Measurements from ENCODE around the gene OBP2A.

OBP2A gene

DNA sequence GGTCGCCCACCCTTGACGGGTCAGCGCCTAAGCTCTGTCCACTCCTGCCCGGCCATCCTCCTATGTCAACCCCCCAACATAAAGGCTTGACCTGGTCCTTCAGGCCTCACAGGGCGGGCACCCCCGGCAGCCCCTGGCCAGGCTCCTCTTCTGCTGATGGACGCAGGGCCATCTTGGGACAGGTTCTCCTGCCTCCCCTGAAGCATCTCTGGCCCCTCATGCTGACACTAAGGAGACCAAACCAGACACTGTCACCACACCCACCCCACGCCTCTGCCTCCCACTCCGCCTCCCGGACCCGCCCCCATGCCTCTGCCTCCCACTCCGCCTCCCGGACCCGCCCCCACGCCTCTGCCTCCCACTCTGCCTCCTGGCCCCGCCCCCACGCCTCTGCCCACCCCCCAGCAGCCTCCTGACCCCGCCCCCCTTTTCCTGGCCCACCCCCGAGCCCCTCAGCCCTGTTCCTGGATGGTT is 6.8 kb downstream of the OBP2A start:
- no peak for DNase-seq

DNA sequence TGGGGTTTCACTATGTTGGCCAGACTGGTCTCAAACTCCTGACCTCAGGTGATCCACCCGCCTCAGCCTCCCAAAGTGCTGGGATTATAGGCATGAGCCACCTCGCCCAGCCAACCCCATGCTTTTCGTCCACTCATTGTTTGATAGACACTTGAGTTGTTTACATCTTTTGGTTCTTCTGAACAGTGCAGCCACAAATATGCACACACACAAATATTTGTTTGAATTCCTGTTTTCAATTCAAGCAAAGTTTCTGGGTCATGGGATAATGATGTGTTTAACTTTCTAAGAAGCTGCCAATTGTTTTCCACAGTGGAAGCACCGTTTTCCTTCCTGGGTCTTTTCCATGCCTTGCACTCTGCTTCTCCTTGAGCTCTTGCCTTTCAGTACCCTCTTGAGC is 8.8 kb downstream of the OBP2A start:
- no peak for DNase-seq

DNA sequence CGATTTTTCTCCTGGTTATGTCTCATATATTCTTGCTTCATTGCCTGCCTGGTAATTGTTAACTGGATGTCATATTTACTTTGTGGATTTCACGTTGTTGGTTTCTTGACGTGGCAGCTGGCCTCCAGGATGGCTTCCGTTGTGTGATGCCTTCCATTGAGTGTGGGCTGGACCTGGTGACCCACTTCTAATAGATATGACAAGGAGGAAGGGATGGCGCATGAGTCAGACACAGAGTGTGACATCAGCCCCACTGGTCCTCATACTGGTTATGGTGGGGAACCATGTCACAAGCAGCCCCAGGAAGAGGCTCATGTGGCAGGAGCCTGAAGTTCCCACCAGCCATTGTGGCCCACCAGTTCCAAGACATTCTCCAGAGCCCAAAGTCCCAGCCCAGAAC is 9.3 kb downstream of the OBP2A start:
- DNase-seq = no peak

DNA sequence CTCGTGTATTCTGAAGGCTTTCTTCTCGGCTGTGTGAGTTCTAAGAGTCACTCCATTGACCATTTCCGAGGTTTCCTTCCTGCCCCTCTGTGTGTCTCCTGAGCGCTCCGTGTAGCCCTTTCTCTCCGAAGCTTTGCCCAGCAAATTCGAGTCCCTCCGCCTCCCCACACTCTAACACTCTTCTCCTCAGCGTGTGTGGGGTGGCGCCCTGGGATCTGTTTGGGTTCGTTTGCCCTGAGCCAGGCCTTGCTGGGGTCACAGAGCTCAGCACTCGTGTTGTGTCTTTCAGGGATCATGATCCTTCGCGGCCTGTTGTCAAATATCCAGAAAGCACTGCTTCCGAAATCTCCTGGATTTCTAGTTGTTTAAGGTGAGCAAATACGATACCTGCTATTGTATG is 10.0 kb downstream of the OBP2A start:
- no peak for DNase-seq

DNA sequence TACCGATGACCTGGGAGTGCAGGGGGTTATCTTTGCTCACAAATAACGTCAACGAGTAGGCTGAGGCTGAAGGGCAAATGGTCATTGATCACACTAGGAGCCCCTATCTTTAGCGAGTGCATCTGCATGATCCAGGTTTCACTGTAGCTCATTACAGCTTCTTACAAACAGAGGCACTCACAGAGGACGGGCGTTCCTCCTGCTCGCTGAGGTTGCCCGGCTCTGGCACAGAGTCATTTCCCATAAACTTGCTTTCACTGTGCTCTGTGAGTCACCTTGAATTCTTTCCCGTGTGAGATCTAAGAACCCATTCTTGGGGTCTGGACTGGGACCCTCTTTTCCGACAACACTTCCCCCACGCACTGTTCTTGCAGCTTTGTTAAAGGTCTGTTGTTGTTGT is 13.7 kb downstream of the OBP2A start:
- DNase-seq = no peak

DNA sequence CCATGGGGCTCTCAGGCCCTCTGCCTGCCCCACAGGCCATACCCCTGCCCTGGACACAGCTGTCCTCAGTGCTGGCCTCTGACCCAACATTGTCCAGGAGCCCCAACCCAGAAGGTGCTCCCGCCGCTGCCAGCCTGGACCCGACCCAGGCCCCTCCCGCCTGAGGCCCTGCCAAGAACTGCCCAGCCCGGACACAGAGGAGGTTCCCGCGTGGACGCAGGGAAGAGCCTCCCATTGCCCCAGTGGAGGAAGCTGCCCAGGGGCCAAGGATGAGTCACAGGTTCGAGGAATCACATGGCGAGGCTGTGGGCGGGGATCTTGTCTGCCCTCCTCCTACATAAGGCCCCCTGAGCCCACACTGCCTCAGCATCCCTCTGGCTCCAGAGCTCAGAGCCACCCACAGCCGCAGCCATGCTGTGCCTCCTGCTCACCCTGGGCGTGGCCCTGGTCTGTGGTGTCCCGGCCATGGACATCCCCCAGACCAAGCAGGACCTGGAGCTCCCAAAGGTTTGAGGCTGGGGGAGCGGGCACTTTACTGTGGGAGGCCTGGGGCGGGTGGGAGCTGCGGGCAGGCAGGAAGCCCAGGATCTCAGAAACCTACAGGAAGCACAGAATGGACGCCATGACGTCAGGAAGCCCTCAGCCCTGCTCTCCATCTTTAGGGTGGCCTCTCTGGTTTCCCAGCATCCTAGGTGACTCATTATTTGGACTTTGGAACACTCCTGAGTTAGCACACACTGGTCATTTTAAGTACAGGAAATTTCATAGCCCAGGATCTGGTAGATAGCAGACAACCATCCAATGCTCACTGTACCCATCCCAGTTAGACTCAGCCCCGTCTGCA is 15.7 kb downstream of the OBP2A start, which contains the start of gene PAEP:
PAEP (plus strand) TSS at position 366 of the 844 bp plus-strand sequence.
- no peak for DNase-seq

DNA sequence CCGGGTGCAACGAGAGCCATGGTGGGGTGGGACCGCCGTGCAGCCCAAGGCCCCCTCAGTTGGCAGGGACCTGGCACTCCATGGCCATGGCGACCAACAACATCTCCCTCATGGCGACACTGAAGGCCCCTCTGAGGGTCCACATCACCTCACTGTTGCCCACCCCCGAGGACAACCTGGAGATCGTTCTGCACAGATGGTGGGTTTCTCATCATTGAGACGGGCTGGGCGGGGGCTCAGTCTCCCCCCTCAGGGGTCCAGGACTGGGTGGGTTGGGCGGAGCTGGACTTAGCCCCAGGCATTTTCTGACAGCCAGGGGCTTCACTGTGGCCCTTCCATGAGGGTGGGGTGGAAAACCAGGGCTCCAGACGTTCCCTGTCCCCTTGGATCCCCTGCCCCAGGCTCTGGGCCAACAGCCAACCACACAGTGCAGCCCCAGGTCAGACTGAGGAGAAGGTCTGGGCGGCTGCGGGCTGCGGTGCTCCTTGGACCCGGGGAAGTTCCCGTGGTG is 16.4 kb downstream of the OBP2A start:
- DNase-seq = no peak

DNA sequence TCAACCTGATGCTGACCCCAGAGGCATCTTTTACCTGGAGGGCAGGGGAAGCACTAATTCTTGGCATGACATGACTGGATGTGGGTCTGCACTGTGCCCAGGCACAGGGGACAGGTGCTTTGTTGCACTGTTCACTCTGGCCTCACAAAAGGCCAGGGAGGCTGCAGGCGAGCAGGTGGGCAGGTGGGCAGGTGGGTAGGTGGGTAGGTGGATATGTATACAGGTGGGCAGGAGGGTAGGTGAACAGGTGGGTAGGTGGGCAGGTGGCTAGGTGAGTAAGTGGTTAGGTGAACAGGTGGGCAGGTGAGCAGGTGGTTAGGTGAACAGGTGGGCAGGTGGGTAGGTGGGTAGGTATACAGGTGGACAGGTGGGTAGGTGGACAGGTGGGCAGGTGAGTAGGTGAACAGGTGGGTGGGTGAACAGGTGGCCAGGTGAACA is 17.1 kb downstream of the OBP2A start:
- DNase-seq = no peak

DNA sequence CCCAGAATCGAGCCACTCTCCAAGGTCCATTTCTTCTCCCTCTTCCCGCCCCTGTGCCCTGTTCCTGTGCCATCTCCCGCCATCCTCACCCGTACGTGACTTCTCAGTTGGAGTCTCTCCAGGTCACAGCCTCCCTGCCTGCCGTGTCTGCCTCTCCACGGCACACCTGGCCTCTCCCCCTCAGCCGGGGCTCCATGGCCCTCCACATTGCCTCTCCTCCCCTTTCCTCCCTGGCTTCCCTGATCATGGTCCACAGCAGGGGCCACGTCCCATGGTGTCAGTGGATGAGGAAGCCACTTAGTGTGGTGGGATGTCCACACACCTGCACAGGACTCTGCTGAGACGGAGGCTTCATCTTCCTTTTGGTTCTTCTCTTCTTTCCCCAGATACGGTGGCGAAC is 17.9 kb downstream of the OBP2A start:
- no peak for DNase-seq

DNA sequence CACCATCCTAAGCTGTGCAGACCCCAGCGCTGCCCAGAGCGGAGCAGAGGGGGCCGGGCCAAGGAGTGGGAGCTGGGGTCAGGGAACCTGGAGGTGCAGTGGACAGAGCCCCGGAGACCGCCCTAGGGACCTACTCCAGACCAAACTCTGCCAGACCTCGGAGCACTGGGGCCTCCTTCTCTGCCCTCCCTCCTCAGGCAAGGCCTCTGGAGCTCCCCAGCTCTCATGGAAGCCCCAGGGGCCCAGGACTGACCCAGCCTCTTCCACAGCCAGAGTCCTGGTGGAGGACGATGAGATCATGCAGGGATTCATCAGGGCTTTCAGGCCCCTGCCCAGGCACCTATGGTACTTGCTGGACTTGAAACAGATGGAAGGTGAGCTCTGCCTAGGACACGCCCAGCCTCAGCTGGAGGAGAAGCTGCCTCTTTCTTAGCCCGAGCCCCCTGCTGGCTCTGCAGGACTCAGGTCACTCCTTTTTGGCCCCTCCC is 19.3 kb downstream of the OBP2A start:
- no peak for DNase-seq

DNA sequence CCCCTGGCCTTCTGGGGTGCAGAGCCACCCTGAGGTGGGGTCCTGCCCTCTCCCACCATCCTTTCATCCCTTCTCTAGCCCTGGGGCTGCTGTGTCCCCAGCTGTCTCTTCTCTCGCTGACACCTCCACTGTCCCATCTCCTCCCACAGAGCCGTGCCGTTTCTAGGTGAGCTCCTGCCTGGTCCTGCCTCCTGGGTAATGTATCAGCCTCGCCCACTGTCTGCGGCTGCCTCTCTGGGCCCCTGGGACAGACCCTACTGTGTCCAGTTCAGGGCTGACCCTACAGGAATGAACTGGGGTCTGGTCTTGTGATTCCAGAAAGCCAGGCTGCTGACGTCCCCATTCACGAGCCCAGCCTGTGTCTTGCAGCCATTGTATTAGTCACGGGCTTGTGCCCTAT is 19.7 kb downstream of the OBP2A start:
- DNase-seq = no peak

DNA sequence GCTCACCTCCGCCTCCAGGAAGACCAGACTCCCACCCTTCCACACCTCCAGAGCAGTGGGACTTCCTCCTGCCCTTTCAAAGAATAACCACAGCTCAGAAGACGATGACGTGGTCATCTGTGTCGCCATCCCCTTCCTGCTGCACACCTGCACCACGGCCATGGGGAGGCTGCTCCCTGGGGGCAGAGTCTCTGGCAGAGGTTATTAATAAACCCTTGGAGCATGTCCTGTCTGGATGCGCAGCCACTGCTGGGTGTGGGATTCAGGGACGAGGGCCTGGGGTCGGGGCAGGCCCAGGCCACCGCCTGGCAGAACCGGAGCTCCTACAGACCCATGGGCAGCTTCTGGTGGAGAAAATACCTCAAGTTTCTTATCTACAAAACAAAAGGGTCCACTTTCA is 20.6 kb downstream of the OBP2A start:
- DNase-seq = no peak

DNA sequence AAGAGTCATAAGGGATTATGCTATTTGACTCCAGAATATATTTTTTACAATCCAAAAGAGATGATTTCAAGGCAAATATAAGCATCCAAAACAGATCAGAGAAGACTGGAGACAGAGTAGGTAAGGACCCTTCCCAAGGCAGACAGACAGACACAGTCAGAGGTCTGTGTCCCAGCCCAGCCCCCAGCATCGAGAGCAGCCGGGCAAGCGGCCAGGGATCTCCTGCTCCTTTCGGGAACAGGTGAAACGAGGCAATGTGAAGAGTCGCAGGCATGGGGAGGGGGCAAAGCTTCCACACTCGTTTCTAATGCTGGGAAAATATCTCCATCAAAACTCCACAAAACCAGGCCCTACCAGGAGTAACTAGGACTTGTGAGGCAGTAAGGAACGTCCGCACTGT is 21.4 kb downstream of the OBP2A start:
- no peak for DNase-seq

DNA sequence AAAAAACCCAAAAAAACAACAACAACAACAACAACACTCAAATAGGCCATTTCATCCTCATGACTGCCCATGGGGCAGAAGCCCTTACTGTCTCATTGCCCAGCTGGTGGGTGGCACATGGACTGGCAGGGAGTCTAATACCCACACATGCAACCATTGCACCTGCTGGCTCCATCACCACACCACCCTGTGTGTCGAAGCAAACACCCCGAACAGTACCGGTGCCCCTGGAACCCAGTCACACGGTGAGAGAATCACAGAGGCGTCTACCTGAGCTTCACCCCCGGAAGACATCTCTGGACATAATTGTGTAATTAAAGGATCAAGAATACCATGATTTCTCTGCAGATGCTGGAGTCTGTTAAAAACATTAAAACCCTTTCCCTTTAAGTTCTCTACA is 22.1 kb downstream of the OBP2A start:
- DNase-seq = no peak

DNA sequence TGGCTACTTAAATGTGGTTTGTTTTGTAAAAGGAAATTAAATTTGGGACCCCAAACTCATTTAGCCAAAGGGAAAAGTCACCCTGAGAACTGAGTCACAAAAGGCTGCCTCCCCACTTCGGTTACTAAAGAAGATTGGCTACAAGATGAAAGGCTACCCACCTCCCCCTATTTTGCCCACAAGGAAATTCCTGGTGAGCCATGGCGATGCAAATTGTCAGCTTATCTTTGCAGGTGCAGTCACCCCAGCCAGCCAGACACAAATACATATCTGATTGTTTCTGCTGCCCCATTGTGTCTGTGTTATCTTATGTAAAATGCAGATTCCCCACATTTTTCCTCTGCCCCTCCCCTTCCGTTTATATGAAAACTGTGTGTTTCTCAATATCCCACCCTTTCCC is 24.5 kb downstream of the OBP2A start:
- no peak for DNase-seq

DNA sequence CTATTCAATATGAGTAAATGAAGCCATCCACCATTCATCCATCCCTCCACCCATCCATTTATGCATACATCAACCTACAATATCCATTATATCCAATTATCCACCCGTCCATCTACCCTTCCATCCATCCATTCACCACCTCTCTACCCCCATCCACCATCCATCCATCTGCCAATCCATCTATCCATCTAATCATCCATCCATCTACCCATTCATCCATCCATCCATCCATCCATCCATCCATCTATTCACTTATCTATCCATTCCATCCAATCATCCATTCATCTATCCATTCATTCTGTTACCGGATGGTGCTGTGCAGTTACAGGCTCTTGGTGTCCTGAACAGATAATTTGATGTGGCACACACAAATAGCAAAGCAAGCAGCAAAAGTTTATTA is 26.3 kb downstream of the OBP2A start:
- no peak for DNase-seq

DNA sequence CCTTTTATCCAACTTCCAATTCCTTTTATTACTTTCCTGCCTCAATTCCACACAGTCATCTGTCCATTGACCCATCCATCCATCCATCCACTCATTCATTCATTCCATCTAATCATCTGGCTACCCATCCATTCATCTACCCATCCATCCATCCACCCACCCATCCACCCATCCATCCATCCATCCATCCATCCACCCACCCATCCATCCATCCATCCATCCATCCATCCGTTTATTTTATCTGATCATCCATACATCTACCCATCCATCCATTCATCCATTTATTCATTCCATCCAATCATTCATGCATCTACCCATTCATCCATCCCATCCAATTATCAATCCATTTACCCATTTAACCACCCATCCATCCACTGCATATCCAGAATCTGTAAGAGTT is 27.2 kb downstream of the OBP2A start:
- no peak for DNase-seq

DNA sequence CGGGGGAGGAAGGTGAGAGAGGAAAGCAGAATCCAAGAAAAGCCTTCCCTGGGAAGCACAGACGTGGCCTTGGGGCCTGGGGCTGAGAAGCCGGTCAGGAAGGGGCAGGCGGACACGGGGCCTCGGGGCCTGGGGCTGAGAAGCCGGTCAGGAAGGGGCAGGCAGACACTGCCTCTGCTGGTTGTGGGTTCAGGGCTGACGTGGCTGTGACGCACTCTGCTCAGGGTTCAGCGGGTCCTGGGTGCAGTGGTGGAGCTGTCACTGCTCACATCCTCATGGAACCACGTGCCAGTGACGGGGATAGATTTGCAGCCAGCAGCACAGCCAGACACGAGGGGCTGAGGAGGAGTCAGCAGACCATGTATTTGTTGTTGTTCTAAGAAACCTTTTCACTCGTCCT is 28.4 kb downstream of the OBP2A start:
- DNase-seq = no peak

DNA sequence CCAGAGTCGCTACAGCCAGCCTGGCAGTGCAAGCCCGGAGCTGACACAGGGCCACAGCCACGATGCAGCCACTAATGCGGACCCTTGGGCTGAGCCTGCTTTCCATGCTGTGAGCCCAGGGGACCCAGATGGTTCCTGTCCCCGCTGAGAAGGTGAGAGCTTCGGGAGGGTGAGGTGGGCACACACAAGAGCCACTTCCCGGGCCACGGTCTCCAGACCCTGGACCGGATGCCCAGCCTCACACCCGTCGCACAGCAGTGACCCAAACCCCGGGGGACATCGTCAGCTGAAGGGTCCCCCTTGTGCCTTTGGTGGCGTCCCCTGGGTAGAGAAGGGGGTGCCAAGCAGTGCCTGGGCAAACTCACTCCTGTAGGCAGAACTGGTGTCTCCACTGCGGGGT is 29.0 kb downstream of the OBP2A start:
- DNase-seq = no peak

DNA sequence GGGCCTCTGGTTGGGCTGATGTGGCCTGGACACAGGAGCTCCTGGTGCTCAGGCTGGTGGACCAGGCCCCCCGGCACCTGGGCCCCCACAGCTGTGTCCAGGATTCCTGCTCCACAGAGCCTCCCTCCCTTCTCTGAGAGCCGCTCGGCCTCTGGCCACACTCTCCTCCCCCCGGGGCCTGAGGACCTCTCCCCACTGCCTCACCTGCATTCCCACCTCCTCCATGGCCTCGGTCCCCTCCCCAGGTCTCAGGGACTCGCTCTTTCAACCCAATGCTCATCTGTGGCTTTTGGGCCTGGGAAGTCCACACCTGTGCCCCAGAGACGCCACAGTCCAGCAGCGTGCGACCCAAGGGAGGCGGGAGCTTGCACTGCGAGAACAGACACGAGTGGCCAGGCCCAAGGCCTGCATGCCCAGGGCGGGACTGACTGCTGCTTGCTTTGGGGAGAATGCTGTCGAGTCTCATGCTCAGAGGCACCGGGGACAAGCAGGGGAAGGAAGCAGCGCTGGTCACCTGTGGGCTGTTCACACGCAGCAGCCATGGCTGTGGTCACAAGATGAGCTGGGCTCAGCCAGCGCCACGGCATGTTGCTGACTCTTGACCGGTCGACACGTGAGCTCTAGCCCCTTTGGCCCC is 30.2 kb downstream of the OBP2A start:
- no peak for DNase-seq

DNA sequence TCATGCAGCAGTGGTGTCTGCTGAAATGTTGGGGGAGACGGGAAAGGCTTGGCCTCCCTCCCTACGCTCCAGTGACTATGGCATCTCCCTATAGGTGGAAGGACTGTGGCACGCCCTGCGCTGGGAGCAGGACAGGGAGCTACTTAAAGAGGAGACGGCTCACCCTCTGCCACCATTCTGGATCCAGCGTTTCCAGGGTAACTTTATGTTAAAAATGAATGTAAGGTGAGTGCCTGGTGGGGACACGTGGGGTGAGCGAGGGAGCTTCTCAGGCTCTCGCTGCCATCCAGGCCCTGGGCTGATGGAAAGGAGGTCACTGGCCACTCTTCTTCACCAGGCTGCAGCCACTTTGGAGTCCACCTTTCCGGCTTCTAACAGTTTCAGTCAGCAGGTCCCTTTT is 31.3 kb downstream of the OBP2A start:
- no peak for DNase-seq

DNA sequence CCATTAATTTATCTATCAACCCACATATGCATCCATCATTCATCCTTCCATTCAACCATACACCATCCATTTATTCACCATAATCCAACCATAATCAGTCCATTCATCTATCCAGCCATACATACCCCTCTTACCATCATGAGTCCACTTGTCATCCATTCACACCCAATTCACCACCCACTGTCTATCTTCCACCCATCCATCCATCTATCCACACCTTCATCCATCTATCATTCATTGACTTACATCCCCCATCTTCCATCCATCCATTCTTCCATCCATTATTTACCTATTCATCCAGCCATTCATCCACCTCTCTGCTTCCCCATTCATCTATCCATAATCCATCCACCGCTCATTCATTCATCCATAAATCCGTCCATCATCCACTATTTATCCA is 33.4 kb downstream of the OBP2A start:
- no peak for DNase-seq

DNA sequence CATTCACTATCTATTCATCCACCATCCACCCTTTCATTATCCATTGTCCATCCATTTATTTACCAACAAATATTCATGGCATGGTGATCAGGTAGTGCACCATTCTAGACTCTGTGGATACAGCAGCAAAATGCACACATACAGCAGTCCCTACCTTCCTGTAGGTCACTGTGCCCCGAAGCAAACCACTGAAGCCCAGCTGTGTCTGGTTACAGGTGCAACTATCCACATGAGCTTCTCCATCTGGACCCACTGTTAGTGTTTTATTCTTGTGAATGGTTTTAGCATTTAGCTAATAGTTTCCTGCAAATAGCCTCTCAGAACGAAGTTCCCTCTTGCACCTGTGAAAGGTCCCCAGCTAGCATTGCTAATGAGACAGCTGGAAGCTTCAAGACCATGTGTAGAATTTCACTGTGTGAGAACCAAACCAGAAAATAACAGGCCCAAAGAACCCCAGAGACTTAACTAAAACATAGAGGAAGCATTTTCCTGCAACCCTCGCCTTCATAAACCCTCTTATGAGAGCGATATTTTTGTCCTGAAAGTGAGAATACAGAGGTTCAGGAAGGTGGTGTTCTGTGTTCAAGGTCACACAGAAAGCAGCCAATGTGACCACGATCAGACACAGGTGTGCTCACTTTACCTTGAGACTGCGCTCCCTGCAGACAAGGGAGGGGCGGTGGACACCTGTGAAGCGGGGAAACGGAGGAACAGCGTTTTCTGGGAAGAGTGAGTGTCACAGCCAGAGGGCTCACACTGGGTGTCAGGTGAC is 34.1 kb downstream of the OBP2A start:
- DNase-seq = no peak

All from GDM1 (cell line).